NAMALWA (cell line): ENCODE results near the gene POGLUT2.
"Not testable (repeated sequence)": the region's sequence is repeated elsewhere in the genome, so short reads cannot be mapped to it uniquely, and the experiment has no call there.

Experiments
- DNase-seq: peaks from one replicate; pipeline ENCODE4 v3.0.0-alpha.2; 2015; ENCODE audit warnings: low spot score

POGLUT2 gene

GRCh38 chr13:102805680-102806079 is 6.9 kb upstream of the POGLUT2 start:
- DNase-seq = no peak

GRCh38 chr13:102800145-102801041 is 1.6 kb upstream of the POGLUT2 start:
- peak; percentile 84 for DNase-seq

- no peak for DNase-seq
These were observed 809 bp upstream of the POGLUT2 start for GRCh38 chr13:102799426-102800144.

DNA sequence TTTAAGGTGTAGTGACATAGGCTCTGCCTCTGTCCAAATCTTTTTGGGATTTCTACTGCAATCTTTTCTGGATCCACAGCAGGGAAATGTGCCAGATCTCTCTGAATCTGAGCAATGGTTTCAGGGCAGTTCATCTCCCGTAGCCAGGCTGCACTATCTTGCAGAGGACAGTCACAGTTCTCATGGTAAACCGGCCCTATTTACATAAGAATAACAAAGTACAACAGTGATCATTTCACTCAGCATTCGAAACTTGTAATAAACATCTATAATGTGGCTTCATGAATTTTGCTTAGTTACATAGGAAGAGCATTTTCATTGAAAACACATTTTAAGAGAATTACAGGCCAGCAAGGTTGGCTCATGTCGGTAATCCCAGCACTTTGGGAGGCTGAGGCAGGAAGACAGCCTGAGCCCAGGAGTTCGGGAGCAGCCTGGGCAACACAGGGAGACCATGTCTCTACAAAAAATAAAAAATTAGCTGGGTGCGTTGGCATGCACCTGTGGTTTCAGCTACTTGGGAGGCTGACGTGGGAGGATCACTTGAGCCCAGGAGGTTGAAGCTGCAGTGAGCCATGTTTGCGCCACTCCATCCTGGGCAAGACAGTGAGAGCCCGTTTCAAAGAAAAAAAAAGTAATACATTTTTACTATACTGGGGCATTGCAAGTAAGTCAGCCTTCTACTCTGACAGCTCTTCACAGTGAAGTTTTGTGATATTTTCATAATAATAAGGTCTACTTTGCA is 5.0 kb downstream of the POGLUT2 start:
- DNase-seq = no peak

GRCh38 chr13:102792396-102792795 is 6.4 kb downstream of the POGLUT2 start:
- DNase-seq = no peak

- DNase-seq = no peak
These were observed 10.1 kb downstream of the POGLUT2 start for GRCh38 chr13:102788683-102789082.

- no peak for DNase-seq
These were observed 14.3 kb downstream of the POGLUT2 start for GRCh38 chr13:102784483-102784882.

GRCh38 chr13:102781591-102781990 is 17.2 kb downstream of the POGLUT2 start:
- DNase-seq = no peak

DNA sequence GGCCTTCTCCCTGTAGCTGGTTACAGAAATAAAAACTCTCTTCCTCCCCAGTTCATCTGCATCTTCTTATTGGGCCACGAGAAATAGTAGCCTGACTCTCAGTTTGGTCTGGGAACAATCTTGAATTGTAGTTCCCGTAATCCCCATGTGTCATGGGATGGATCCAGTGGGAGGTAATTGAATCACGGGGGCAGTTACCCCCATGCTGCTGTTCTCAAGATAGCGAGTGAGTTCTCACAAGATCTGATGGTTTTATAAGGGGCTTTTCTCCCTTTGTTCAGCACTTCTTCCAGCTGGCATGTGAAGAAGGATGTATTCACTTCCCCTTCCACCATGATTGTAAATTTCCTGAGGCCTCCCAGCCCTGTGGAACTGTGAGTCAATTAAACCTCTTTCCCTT is 18.1 kb downstream of the POGLUT2 start:
- not testable (repeated sequence) for DNase-seq

- no peak for DNase-seq
These were observed 19.2 kb downstream of the POGLUT2 start for GRCh38 chr13:102779436-102780159.

DNA sequence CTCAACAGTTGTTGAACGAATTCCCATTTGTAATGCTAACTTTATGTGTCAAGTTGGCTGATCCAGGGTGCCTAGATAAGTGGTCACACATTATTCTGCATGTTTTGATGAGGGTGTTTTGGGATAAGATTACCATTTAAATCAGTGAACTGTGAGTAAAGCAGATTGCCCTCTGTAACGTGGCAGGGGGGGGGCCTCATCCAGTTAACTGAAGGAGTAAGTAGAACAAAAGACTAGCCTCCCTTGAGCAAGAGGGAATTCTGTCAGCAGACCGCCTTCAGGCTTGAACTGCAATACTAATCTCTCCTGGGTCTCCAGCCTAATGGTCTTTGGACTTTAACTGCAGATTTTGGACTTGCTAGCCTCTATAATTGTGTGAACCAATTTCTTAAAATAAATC is 21.0 kb downstream of the POGLUT2 start:
- DNase-seq = no peak

DNA sequence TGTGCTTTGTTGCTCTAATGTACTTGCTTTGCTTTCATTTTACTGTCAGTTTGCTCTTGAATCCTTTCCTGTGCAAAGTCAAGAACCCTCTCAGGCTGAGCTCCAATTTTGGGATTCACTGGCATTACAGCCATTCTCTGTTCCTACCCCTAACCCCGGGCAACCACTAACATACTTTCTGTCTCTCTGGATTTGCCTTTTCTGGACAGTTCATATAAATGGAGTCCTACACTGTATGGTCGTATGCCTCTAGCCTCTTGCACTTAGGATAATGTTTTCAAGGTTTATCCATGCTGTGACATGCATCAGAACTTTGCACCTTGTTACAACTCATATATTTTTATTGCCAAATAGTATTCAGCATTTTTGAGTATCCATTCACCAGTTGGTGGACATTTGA is 22.5 kb downstream of the POGLUT2 start:
- DNase-seq = no peak

DNA sequence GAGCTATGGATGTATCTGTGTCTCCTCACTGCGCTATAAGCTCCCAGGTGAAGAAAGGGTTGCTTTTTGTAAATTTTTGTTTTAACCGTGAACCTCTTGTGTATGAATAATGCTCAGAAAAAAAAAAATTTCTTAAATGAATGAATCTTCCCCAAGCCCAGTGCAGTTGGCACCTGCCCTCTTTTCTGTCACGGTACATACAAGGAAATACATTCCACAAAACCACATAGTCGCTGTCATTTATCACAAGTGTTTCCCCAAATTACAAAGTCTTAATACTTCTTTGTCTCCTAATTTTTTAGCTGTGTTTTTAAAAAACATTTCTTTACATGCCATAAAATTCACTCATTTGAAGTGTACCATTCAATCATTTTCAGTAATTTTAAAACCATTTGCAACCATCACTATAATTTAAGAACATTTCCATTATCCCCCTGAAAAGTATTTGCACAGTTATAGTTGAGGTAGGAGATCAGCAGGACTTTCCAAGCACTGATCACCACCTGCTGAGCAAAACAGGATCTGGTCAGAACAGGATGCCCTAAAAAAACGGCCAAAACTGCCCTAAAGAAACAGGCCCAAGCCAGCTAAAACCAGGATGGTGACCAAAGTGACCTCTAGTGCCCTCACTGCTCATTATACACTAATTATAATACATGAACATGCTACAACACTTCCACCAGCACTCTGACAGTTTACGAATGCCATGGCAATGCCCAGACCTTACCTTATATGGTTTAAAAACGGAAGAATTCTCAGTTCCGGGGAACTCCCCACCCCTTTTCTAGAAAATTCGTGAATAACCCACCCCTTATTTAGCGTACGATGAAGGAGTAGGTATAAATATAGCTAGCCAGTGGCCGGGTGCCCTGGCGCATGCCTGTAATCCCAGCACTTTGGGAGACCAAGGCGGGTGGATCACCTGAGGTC is 23.9 kb downstream of the POGLUT2 start:
- DNase-seq = no peak

- DNase-seq = no peak
These were observed 24.6 kb downstream of the POGLUT2 start for GRCh38 chr13:102774214-102774568.

DNA sequence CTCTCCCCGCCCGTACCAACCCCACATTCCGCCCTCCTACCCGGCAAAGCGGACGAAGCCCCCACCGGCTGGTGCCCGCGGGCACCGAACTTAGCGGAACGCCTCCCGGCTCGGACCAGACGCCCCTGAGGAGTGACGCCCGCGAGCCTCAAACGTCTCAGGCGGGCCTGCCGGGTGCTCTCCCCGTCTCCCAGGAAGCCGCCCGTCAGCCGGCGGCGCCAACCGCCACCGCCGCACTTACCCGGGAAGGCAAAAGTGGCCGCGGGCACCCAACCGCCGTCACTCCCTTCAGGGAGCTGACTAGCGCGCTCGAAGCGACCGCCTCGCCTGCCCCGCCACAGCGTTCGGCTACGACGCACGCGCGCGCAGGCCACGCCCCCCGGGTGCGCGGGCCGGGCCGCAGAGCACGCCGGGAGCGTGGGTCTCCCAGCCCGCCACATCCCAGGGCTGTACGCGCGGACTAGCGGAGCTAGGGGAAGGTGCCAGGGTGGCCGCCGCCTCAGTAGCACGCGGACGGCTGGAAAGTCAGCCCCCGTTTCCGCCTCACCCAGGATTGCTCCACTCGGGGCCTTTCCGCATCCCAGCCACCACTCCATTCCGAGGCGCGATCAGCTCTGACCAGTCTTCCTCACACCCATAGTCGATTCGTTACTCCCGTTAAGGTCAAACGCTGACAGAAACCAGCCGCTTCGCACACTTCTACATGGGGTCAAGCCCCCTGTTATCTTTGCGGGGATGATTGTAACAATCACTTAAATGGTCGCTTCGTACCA is 25.1 kb downstream of the POGLUT2 start, which contains the start of gene TEX30:
TSS of gene TEX30 (minus strand) at position 346 of the 773 bp plus-strand sequence. CDS start 3,760 bp downstream, outside the sequence.
- peak; percentile 93 for DNase-seq

- DNase-seq = no peak
These were observed 26.7 kb downstream of the POGLUT2 start for GRCh38 chr13:102772042-102772425.

- DNase-seq = no peak
These were observed 27.3 kb downstream of the POGLUT2 start for GRCh38 chr13:102771298-102772041.

DNA sequence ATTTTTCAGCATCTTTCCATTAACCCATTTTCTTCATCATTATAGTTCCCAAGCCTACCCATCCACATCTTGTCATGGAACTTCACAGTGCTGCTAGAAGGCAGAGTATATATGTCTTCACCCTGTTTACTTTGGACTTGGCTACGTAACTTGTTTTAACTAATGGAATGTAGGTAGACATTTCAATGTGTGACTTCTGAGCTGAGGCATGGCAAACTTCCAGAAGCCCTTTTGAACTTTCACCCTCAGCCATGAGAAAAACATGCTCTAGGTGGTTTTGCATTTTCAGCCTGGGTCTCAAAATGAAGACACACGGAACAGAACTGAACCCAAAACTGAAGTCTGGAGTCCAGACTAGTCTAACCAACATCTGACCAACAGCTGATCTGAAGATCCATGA is 28.3 kb downstream of the POGLUT2 start:
- DNase-seq = no peak

DNA sequence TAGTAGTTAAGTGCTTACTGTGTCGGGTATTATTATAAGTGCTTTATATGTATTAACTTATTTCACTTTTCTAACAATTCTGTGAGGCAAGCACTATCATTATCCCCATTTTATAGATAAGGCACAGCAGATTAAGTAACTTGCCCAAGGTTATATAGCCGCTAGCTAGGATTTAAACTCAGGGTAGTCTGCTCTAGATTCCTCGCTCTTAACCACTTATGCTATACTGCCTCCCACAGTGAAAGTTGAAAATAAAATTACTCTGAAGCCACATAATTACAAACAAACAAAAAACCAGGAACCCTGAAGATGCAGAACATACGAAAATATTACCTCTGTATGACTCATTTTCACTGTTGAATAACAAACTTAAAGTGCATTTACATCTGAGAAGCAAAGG is 29.1 kb downstream of the POGLUT2 start:
- DNase-seq = no peak
